ENCODE results near the gene CDR2L.

DNA sequence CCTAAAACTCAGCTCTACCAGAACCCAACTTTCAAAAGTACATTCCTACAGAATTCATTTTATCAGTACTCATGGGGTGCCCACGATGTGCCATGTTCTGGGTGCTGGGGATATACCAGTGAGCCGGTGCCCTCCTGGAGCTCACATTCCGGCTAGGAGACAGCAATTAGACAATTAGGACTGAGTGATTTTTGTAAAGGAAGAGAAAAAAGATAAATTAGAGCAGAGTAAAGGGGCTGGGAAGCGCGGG, 24.6 kb downstream of the CDR2L start:
- TF ChIP-seq, protein P1, sequence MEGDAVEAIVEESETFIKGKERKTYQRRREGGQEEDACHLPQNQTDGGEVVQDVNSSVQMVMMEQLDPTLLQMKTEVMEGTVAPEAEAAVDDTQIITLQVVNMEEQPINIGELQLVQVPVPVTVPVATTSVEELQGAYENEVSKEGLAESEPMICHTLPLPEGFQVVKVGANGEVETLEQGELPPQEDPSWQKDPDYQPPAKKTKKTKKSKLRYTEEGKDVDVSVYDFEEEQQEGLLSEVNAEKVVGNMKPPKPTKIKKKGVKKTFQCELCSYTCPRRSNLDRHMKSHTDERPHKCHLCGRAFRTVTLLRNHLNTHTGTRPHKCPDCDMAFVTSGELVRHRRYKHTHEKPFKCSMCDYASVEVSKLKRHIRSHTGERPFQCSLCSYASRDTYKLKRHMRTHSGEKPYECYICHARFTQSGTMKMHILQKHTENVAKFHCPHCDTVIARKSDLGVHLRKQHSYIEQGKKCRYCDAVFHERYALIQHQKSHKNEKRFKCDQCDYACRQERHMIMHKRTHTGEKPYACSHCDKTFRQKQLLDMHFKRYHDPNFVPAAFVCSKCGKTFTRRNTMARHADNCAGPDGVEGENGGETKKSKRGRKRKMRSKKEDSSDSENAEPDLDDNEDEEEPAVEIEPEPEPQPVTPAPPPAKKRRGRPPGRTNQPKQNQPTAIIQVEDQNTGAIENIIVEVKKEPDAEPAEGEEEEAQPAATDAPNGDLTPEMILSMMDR (IDR thresholded peaks at IDR 0.05): no peak
- TF ChIP-seq POLR2A (IDR thresholded peaks at IDR 0.05): no peak

All from adrenal gland (tissue), 5 donors.